CD14-positive monocyte (primary cell): ENCODE measurements around the gene ROBO1. TPM values are rescaled to one million over a fixed set of nuclear protein-coding genes. Genes with fewer than 3 reads are reported as not detected.

Experiments
- DNase-seq, 3 donors: peaks; one replicate each; pipeline ENCODE4 v3.0.0-alpha.2; 2011 to 2022
- H2AFZ ChIP-seq: 2 replicates; pipeline ENCODE4 v1.6.0; 2012; ENCODE audit warnings: mild to moderate bottlenecking, low read depth, low read length, inconsistent platforms; ENCODE audit not compliant: insufficient read depth, poor library complexity, severe bottlenecking
- H3K27ac ChIP-seq, 2 donors: 1 replicate in 1 of 2; 2 replicates in 1 of 2; pipeline ENCODE4 v1.5.1; 2012 to 2013; ENCODE audit warnings: low read length in 2 of 2, control low read depth in 1 of 2, inconsistent platforms in 1 of 2, low read depth in 1 of 2, mild to moderate bottlenecking in 1 of 2
- H3K27me3 ChIP-seq, 2 donors: one replicate each; pipeline versions ENCODE4 v1.6.0 to v1.6.1; 2011 to 2013; ENCODE audit warnings: low read length in 2 of 2; ENCODE audit not compliant: control insufficient read depth in 2 of 2, insufficient read depth in 2 of 2
- H3K36me3 ChIP-seq, 2 donors: replicated peaks in 1 of 2; 1 replicate in 1 of 2; 2 replicates in 1 of 2; pipeline versions ENCODE4 v1.5.1 to v1.6.1; 2012 to 2013; ENCODE audit warnings: low read length in 2 of 2, control low read depth in 1 of 2, inconsistent platforms in 1 of 2, mild to moderate bottlenecking in 1 of 2; ENCODE audit not compliant: insufficient read depth in 2 of 2, control insufficient read depth in 1 of 2
- H3K4me1 ChIP-seq, 2 donors: 1 replicate in 1 of 2; 2 replicates in 1 of 2; pipeline versions ENCODE4 v1.5.1 to v1.6.1; 2012 to 2013; ENCODE audit warnings: low read length in 2 of 2, control low read depth in 1 of 2, inconsistent platforms in 1 of 2, mild to moderate bottlenecking in 1 of 2, moderate library complexity in 1 of 2; ENCODE audit not compliant: insufficient read depth in 2 of 2, control insufficient read depth in 1 of 2
- H3K4me2 ChIP-seq: replicated peaks from 2 replicates; pipeline ENCODE3; 2012; ENCODE audit warnings: low read length, moderate library complexity, mild to moderate bottlenecking; ENCODE audit not compliant: poor library complexity, severe bottlenecking; ENCODE audit errors: extremely low read depth
- H3K4me3 ChIP-seq, 3 experiments: fragments of 200-600 bp in 1 of 3; sonication (generic) in 1 of 3; replicated peaks in 1 of 3; 1 replicate in 2 of 3; 2 replicates in 1 of 3; pipeline ENCODE4 v1.5.1; 2011 to 2013; ENCODE audit warnings: low read length in 3 of 3, mild to moderate bottlenecking in 3 of 3, control low read depth in 2 of 3, low read depth in 2 of 3, inconsistent platforms in 1 of 3, moderate library complexity in 1 of 3
- H3K79me2 ChIP-seq: 2 replicates; pipeline ENCODE4 v1.6.0; 2012; ENCODE audit warnings: mild to moderate bottlenecking, control low read depth, inconsistent platforms, low read length, moderate library complexity; ENCODE audit not compliant: insufficient read depth
- H3K9ac ChIP-seq: 2 replicates; pipeline ENCODE4 v1.6.0; 2017; ENCODE audit warnings: low read length, mild to moderate bottlenecking; ENCODE audit not compliant: insufficient read depth, poor library complexity, severe bottlenecking
- H3K9me3 ChIP-seq, 2 donors: replicated peaks in 1 of 2; 1 replicate in 1 of 2; 2 replicates in 1 of 2; pipeline versions ENCODE4 v1.5.1 to v1.6.1; 2012 to 2013; ENCODE audit warnings: low read length in 2 of 2, control low read depth in 1 of 2; ENCODE audit not compliant: control insufficient read depth in 1 of 2, insufficient read depth in 1 of 2
- H4K20me1 ChIP-seq: 2 replicates; pipeline ENCODE4 v1.6.0; 2012; ENCODE audit warnings: mild to moderate bottlenecking, low read length, control low read depth, moderate library complexity; ENCODE audit not compliant: insufficient read depth
- H3K27ac Mint-ChIP-seq, 7 donors: one replicate each; pipeline ENCODE4 v1.8.0; 2020; ENCODE audit warnings: mild to moderate bottlenecking in 7 of 7, mixed read lengths in 7 of 7, moderate library complexity in 6 of 7, inconsistent platforms in 2 of 7
- H3K27me3 Mint-ChIP-seq, 3 donors: one replicate each; pipeline ENCODE4 v1.8.0; 2021 to 2022; ENCODE audit warnings: low read depth in 3 of 3, mild to moderate bottlenecking in 3 of 3, mixed read lengths in 3 of 3, moderate library complexity in 3 of 3, inconsistent platforms in 1 of 3
- H3K36me3 Mint-ChIP-seq, 2 donors: one replicate each; pipeline ENCODE4 v1.8.0; 2020; ENCODE audit warnings: mixed read lengths in 2 of 2, inconsistent platforms in 1 of 2, mild to moderate bottlenecking in 1 of 2
- H3K4me1 Mint-ChIP-seq: one replicate; pipeline ENCODE4 v1.8.0; 2020; ENCODE audit warnings: mild to moderate bottlenecking, mixed read lengths
- H3K4me3 Mint-ChIP-seq, 2 donors: one replicate each; pipeline ENCODE4 v1.8.0; 2020; ENCODE audit warnings: mild to moderate bottlenecking in 2 of 2, mixed read lengths in 2 of 2, moderate library complexity in 1 of 2
- H3K9me3 Mint-ChIP-seq, 7 donors: one replicate each; pipeline ENCODE4 v1.8.0; 2020 to 2022; ENCODE audit warnings: mixed read lengths in 7 of 7, mild to moderate bottlenecking in 6 of 7, moderate library complexity in 6 of 7, inconsistent platforms in 2 of 7
- WGBS: methylation state at CpG from one replicate; pipeline ENCODE4 v1.1.5; 2013; ENCODE audit warnings: missing lambda C conversion rate; ENCODE audit not compliant: insufficient coverage; 5-methylcytosine and 5-hydroxymethylcytosine counted together
- intact Hi-C, 2 donors: fragments of 100-400 bp; cut with micrococcal nuclease; formaldehyde crosslinking; loops; one replicate each; pipeline versions ENCODE4 v1.15.0 to v1.15.1; 2023
- polyA plus RNA-seq, 3 donors: library from polyadenylated mRNA; depleted of rRNA in 1 of 3; unstranded in 2 of 3; stranded (reverse) in 1 of 3; fragments of 300-500 nt in 2 of 3; fragments of >200 nt in 1 of 3; fragmentation: Illumina TruSeq in 2 of 3; gene quantifications; 1 replicate in 2 of 3; 2 replicates in 1 of 3; pipeline ENCODE4 v1.2.3, GENCODE V29; 2012 to 2021
- TF ChIP-seq, protein P1 (sequence below): fragments of 200-600 bp; IDR thresholded peaks from one replicate; pipeline ENCODE4 v1.8.0; 2022; ENCODE audit warnings: antibody characterized with exemption, mild to moderate bottlenecking

The ROBO1 gene
- polyA plus RNA-seq, 3 donors = 0.09 to 0.10 TPM; not detected in 1

DNA sequence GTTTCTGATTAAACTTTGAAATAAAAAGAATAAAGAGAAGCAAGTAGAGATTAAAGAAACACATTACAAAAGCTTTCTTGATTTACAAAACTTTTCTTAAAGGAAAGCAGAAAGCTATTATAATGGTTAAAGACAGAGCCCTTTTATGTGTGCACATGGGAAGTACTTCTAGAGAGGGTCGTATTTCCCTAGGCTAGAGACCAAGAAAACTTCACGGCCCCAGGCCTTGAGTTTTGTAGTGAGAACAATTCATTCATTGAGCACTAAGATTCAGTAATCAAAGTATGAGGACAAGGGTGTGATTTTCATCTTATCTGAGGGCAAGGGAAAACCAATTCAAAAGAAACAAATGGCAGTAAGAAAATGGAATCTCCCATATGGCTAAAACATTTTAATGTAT is 854.1 kb downstream of the ROBO1 start:
- Mint-ChIP-seq H3K27me3 (no peaks in the 10 kb centered on the region), H3K4me1 (no peaks in the 10 kb centered on the region), H3K36me3 (no peaks in the 10 kb centered on the region), H3K27ac (no peak overlapping the region), H3K9me3 (peaks cover 0 to 4% (median 0%) of the 10 kb centered on the region in 7 donors), H3K4me3 (no peak overlapping the region)
- Histone ChIP-seq H3K36me3 (no peaks in the 10 kb centered on the region), H3K79me2 (no peaks in the 10 kb centered on the region), H3K9ac (no peak overlapping the region), H3K4me1 (no peaks in the 10 kb centered on the region), H3K4me2 (no peak overlapping the region), H3K4me3 (no peak overlapping the region), H4K20me1 (no peaks in the 10 kb centered on the region), H2AFZ (no peak overlapping the region), H3K27me3 (no peaks in the 10 kb centered on the region), H3K27ac (no peak overlapping the region), H3K9me3 (peaks cover 0 to 9% of the 10 kb centered on the region in 2 donors)
- intact Hi-C loops = no loop called here
- WGBS = 80% methylated on average over 1 of the region's 2 CpGs
- DNase-seq = no peak
- TF ChIP-seq, protein P1, sequence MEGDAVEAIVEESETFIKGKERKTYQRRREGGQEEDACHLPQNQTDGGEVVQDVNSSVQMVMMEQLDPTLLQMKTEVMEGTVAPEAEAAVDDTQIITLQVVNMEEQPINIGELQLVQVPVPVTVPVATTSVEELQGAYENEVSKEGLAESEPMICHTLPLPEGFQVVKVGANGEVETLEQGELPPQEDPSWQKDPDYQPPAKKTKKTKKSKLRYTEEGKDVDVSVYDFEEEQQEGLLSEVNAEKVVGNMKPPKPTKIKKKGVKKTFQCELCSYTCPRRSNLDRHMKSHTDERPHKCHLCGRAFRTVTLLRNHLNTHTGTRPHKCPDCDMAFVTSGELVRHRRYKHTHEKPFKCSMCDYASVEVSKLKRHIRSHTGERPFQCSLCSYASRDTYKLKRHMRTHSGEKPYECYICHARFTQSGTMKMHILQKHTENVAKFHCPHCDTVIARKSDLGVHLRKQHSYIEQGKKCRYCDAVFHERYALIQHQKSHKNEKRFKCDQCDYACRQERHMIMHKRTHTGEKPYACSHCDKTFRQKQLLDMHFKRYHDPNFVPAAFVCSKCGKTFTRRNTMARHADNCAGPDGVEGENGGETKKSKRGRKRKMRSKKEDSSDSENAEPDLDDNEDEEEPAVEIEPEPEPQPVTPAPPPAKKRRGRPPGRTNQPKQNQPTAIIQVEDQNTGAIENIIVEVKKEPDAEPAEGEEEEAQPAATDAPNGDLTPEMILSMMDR = no peak

- intact Hi-C loops = no loop called here
- Mint-ChIP-seq H3K27ac (no peak overlapping the region), H3K9me3 (peaks cover 0 to 4% (median 0%) of the 10 kb centered on the region in 7 donors), H3K4me1 (no peaks in the 10 kb centered on the region), H3K4me3 (no peak overlapping the region), H3K27me3 (no peaks in the 10 kb centered on the region), H3K36me3 (no peaks in the 10 kb centered on the region)
- no peak for DNase-seq
- no peaks in the 10 kb centered on the region for H4K20me1 ChIP-seq
- H3K4me3 ChIP-seq = no peak overlapping the region
- no peaks in the 10 kb centered on the region for H3K4me1 ChIP-seq
- no peaks in the 10 kb centered on the region for H3K79me2 ChIP-seq
- H3K27me3 ChIP-seq = no peaks in the 10 kb centered on the region
- no peak overlapping the region for H2AFZ ChIP-seq
- H3K9me3 ChIP-seq = peaks cover 0 to 9% of the 10 kb centered on the region in 2 donors
- H3K4me2 ChIP-seq = no peak overlapping the region
- H3K36me3 ChIP-seq = no peaks in the 10 kb centered on the region
- H3K9ac ChIP-seq = no peak overlapping the region
- WGBS = no CpG with 5 or more reads among the region's 3 CpGs
- H3K27ac ChIP-seq = no peak overlapping the region
- TF ChIP-seq, protein P1 = no peak
Measured at GRCh38 chr3:78912687-78913086, 855.1 kb downstream of the ROBO1 start.
